Colonic mucosa (tissue), 4 donors: ENCODE measurements around the gene HDGFL2. TPM values are rescaled to one million over a fixed set of nuclear protein-coding genes. Genes with fewer than 3 reads are reported as not detected.

ENCODE experiments used
- DNase-seq: peaks from one replicate; pipeline ENCODE4 v3.0.0-alpha.2; 2020
- H3K27ac ChIP-seq: fragments of 200-600 bp; one replicate; pipeline ENCODE4 v1.8.0; 2021
- H3K27me3 ChIP-seq: fragments of 200-600 bp; one replicate; pipeline ENCODE4 v1.8.0; 2021
- H3K36me3 ChIP-seq: fragments of 200-600 bp; one replicate; pipeline ENCODE4 v1.8.0; 2021
- H3K4me1 ChIP-seq: fragments of 200-600 bp; one replicate; pipeline ENCODE4 v1.8.0; 2021; ENCODE audit warnings: mild to moderate bottlenecking
- H3K4me3 ChIP-seq: fragments of 200-600 bp; one replicate; pipeline ENCODE4 v1.8.0; 2021
- H3K9ac ChIP-seq, 2 donors: one replicate each; pipeline ENCODE4 v1.7.0; 2013; ENCODE audit warnings: control low read depth in 2 of 2, low read depth in 2 of 2, low read length in 2 of 2
- H3K9me3 ChIP-seq: fragments of 200-600 bp; one replicate; pipeline ENCODE4 v1.8.0; 2021
- intact Hi-C: fragments of 100-400 bp; cut with DNase I; formaldehyde crosslinking; loops from one replicate; pipeline ENCODE4 v1.14.1; 2022
- total RNA-seq, 2 donors: library from RNA; stranded (reverse); fragmentation: NEBNext Ultra II Directional in 1 of 2; extraction: Animal tissue kit (Norgen Biotek cat#: 25700) in 1 of 2; gene quantifications; one replicate each; pipeline ENCODE4 v1.2.1, GENCODE V29; 2021
- TF ChIP-seq, protein P1 (sequence below): fragments of 200-600 bp; IDR thresholded peaks from one replicate; pipeline ENCODE4 v1.8.0; 2022; ENCODE audit warnings: antibody characterized with exemption, mild to moderate bottlenecking
- donor health status: healthy.
- donor health status: DM: no; HTN: no; CAD: no.
- donor health status: DM: no; HTN: no; CAD: no.

Gene HDGFL2
- total RNA-seq, 2 donors from 2014 or later: 32.7 to 55.0 TPM

DNA sequence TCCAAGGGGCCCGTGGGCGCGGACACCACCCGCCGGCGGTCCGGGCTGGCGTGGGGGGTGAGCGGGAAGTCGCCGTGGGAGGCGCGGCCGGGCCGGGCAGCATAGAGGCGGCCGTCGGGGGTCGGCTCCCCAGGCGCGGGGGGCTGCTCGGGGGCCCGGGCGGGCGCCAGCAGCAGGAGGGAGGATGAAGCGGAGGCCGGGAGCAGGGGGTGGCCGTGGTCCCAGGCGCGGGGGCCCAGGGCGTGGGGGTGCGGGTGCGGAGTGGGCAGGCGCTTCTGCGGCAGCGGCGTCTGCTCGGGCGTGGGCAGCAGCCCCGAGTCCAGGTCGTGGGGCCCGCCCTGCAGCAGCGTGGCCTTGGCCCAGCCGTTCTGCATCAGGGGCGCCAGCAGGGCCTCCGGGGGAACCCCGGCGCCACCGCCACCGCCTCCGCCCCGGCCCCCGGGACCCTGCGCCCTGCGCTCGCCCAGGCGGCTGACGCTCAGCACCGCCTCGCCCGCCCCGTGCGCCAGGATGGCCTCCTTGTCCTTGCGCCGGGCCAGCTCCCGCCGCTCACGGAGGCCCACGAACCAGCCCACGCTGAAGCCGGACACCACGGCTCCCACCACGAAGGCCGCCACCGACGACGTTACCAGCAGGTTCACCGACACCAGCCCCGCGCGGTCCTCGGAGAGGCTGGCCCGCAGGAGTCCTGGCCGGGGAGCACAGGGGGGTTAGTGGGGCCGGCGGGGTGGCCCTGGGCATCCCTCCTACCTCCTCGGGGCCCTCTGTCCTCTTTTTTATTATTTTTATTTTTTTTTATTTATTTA lies 71.9 kb downstream of the HDGFL2 start:
- Histone ChIP-seq H3K4me1 (peaks cover 3% of the 10 kb centered on the region), H3K9me3 (no peaks in the 10 kb centered on the region), H3K36me3 (no peaks in the 10 kb centered on the region), H3K9ac (no peak overlapping the region), H3K4me3 (no peak overlapping the region), H3K27me3 (no peaks in the 10 kb centered on the region), H3K27ac (no peak overlapping the region)
- no peak for DNase-seq
- intact Hi-C loops: no loop called here
- TF ChIP-seq, protein P1, sequence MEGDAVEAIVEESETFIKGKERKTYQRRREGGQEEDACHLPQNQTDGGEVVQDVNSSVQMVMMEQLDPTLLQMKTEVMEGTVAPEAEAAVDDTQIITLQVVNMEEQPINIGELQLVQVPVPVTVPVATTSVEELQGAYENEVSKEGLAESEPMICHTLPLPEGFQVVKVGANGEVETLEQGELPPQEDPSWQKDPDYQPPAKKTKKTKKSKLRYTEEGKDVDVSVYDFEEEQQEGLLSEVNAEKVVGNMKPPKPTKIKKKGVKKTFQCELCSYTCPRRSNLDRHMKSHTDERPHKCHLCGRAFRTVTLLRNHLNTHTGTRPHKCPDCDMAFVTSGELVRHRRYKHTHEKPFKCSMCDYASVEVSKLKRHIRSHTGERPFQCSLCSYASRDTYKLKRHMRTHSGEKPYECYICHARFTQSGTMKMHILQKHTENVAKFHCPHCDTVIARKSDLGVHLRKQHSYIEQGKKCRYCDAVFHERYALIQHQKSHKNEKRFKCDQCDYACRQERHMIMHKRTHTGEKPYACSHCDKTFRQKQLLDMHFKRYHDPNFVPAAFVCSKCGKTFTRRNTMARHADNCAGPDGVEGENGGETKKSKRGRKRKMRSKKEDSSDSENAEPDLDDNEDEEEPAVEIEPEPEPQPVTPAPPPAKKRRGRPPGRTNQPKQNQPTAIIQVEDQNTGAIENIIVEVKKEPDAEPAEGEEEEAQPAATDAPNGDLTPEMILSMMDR: no peak

GRCh38 chr19:4547303-4548237 lies 75.5 kb downstream of the HDGFL2 start:
- H3K27ac ChIP-seq: no peak overlapping the region
- DNase-seq: peak; percentile 88
- intact Hi-C loops: no loop called here

DNA sequence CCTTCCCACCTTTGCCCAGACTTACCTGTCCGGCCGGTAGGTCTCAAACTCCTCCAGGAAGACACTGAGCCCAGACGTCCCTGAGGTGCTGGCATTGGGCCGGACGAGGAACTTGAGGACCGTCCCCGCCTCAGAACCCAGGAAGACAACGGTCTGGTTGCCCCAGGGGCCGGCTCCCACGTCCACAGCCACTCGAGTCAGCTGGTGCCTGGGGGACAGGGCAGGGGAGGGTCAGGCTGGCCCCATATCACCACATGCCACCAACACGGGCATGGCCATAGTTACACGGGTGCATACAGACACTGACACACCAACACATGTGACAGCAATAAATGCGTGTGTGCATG lies 76.1 kb downstream of the HDGFL2 start:
- H3K4me3 ChIP-seq: no peak overlapping the region
- intact Hi-C loops: no loop called here
- TF ChIP-seq, protein P1: no peak

More at GRCh38 chr19:4547303-4548237, 75.5 kb downstream of the HDGFL2 start:
- Histone ChIP-seq H3K9me3 (no peaks in the 10 kb centered on the region), H3K9ac (no peak overlapping the region), H3K4me3 (no peak overlapping the region), H3K27me3 (no peaks in the 10 kb centered on the region), H3K4me1 (peaks cover 3% of the 10 kb centered on the region), H3K36me3 (no peaks in the 10 kb centered on the region)
- TF ChIP-seq, protein P1: peak; percentile 28

GRCh38 chr19:4550018-4550417 lies 77.9 kb downstream of the HDGFL2 start:
- TF ChIP-seq, protein P1: no peak
- no peaks in the 10 kb centered on the region for H3K27me3 ChIP-seq
- no peaks in the 10 kb centered on the region for H3K36me3 ChIP-seq
- no peaks in the 10 kb centered on the region for H3K9me3 ChIP-seq
- H3K27ac ChIP-seq: no peak overlapping the region
- H3K4me1 ChIP-seq: peaks cover 3% of the 10 kb centered on the region
- DNase-seq: no peak
- H3K4me3 ChIP-seq: no peak overlapping the region
- intact Hi-C loops: no loop called here
- no peak overlapping the region for H3K9ac ChIP-seq

More for the DNA sequence above, 76.1 kb downstream of the HDGFL2 start:
- Histone ChIP-seq H3K27me3 (no peaks in the 10 kb centered on the region), H3K36me3 (no peaks in the 10 kb centered on the region), H3K9ac (no peak overlapping the region), H3K9me3 (no peaks in the 10 kb centered on the region), H3K4me1 (peaks cover 3% of the 10 kb centered on the region), H3K27ac (no peak overlapping the region)
- DNase-seq: no peak

- Histone ChIP-seq H3K4me1 (peaks cover 3% of the 10 kb centered on the region), H3K27me3 (no peaks in the 10 kb centered on the region), H3K36me3 (no peaks in the 10 kb centered on the region), H3K27ac (no peak overlapping the region), H3K4me3 (no peak overlapping the region), H3K9me3 (no peaks in the 10 kb centered on the region), H3K9ac (no peak overlapping the region)
- TF ChIP-seq, protein P1: no peak
- intact Hi-C loops: no loop called here
- no peak for DNase-seq
Observed at GRCh38 chr19:4550479-4551050, 78.5 kb downstream of the HDGFL2 start.
